GM12891 (cell line): ENCODE data around the gene APH1A. TPM values are rescaled to one million over a fixed set of nuclear protein-coding genes. Genes with fewer than 3 reads are reported as not detected.
"Not testable (repeated sequence)": the region's sequence is repeated elsewhere in the genome, so short reads cannot be mapped to it uniquely, and the experiment has no call there.

Experiments
- DNase-seq: peaks from one replicate; pipeline ENCODE4 v3.0.0; 2011; ENCODE audit warnings: low spot score; ENCODE audit not compliant: insufficient read length
- FAIRE-seq: peaks from 2 replicates; lab custom pipeline; 2011; peaks lifted over from hg19 to GRCh38; lab: Jason Lieb, UNC
- PAX5 ChIP-seq: IDR thresholded peaks from 2 replicates; pipeline ENCODE4 v1.6.1; 2011; ENCODE audit warnings: low read length, moderate library complexity, mild to moderate bottlenecking; ENCODE audit not compliant: insufficient read depth, severe bottlenecking
- POLR2A ChIP-seq: IDR thresholded peaks from 2 replicates; pipeline ENCODE4 v1.6.1; 2011; ENCODE audit warnings: low read depth, low read length, control low read depth
- POLR2AphosphoS5 ChIP-seq: IDR thresholded peaks from 2 replicates; pipeline ENCODE4 v1.6.1; 2011; ENCODE audit warnings: low read depth, low read length, control low read depth
- POU2F2 ChIP-seq: IDR thresholded peaks from 2 replicates; pipeline ENCODE4 v1.6.1; 2011; ENCODE audit warnings: low read depth, mild to moderate bottlenecking, control low read depth, low read length, moderate library complexity
- SPI1 ChIP-seq: IDR thresholded peaks from 2 replicates; pipeline ENCODE4 v1.6.1; 2011; ENCODE audit warnings: low read depth, low read length, control low read depth
- TAF1 ChIP-seq: IDR thresholded peaks from 2 replicates; pipeline ENCODE4 v1.6.1; 2011; ENCODE audit warnings: low read depth, low read length, control low read depth
- polyA plus RNA-seq: library from polyadenylated mRNA; unstranded; fragments of >200 nt; gene quantifications from one replicate; pipeline ENCODE4 v1.2.1, GENCODE V29; 2012; ENCODE audit warnings: low read depth, missing spikeins, inconsistent platforms; ENCODE audit not compliant: missing spikeins

Gene APH1A
- 71.9 TPM for polyA plus RNA-seq

- DNase-seq, result peak; percentile 93
- TF ChIP-seq POLR2AphosphoS5, result peak; percentile 50; the same call in 1 of the 2 replicates
- peak; percentile 80 for TF ChIP-seq SPI1
- TF ChIP-seq POLR2A, result no peak; the same call in 1 of the 2 replicates
- peak; percentile 82 for FAIRE-seq
Measured at GRCh38 chr1:150268705-150269403, at the start of gene APH1A. Gene APH1A, minus strand, starts transcription at chr1:150269016. Its CDS starts 206 bp downstream, at chr1:150268810.

- not testable (repeated sequence) for FAIRE-seq
Measured at GRCh38 chr1:150314691-150315090, 45.9 kb upstream of the APH1A start.

GRCh38 chr1:150311762-150312161, 42.9 kb upstream of the APH1A start:
- no peak for TF ChIP-seq PAX5
- no peak for TF ChIP-seq SPI1
- no peak for TF ChIP-seq POLR2A
- no peak for TF ChIP-seq POU2F2
- no peak for TF ChIP-seq POLR2AphosphoS5
- no peak for TF ChIP-seq TAF1
- FAIRE-seq (no peak), DNase-seq (no peak)

More at GRCh38 chr1:150314691-150315090, 45.9 kb upstream of the APH1A start:
- DNase-seq, result not testable (repeated sequence)

GRCh38 chr1:150309758-150310508, 41.1 kb upstream of the APH1A start:
- no peak for TF ChIP-seq PAX5
- TF ChIP-seq POU2F2, result no peak
- no peak for TF ChIP-seq SPI1
- TF ChIP-seq POLR2AphosphoS5, result no peak
- TF ChIP-seq POLR2A, result no peak
- TF ChIP-seq TAF1, result no peak
- DNase-seq, result no peak
- FAIRE-seq, result no peak

- not testable (repeated sequence) for DNase-seq, FAIRE-seq
Measured at GRCh38 chr1:150308585-150308984, 39.8 kb upstream of the APH1A start.

- TF ChIP-seq SPI1 (no peak), PAX5 (no peak), TAF1 (no peak), POLR2A (no peak), POU2F2 (no peak), POLR2AphosphoS5 (no peak)
- FAIRE-seq (no peak), DNase-seq (no peak)
Measured at GRCh38 chr1:150302902-150303301, 34.1 kb upstream of the APH1A start.

- FAIRE-seq (no peak), DNase-seq (no peak)
- TF ChIP-seq SPI1 (no peak), POLR2AphosphoS5 (no peak), POLR2A (no peak), PAX5 (no peak), POU2F2 (no peak)
Measured at GRCh38 chr1:150302338-150302737, 33.5 kb upstream of the APH1A start.

- no peak for TF ChIP-seq SPI1
- TF ChIP-seq TAF1, result no peak
- TF ChIP-seq POLR2A, result no peak
- no peak for TF ChIP-seq PAX5
- no peak for TF ChIP-seq POU2F2
- TF ChIP-seq POLR2AphosphoS5, result no peak
- no peak for DNase-seq
- FAIRE-seq, result no peak
Measured at GRCh38 chr1:150299716-150300115, 30.9 kb upstream of the APH1A start.

GRCh38 chr1:150295476-150295875, 26.7 kb upstream of the APH1A start:
- TF ChIP-seq POU2F2 (no peak), POLR2AphosphoS5 (no peak), TAF1 (no peak), PAX5 (no peak)
- DNase-seq, result no peak
- FAIRE-seq, result no peak
